A673 (cell line): ENCODE data around the gene PTK7. TPM values are rescaled to one million over a fixed set of nuclear protein-coding genes. Genes with fewer than 3 reads are reported as not detected.
"Not testable (repeated sequence)": the region's sequence is repeated elsewhere in the genome, so short reads cannot be mapped to it uniquely, and the experiment has no call there.

Source experiments
- BruUV-seq: library from RNA; stranded (reverse); fragments of 400-500 nt; replicated peaks from 2 replicates; lab custom pipeline; 2021; lab: Mats Ljungman, UMichigan
- CTCF ChIA-PET: fragments of 300-600 bp; sonication (Branson Sonifier 250); formaldehyde crosslinking; loops from one replicate; lab custom pipeline; 2022; ENCODE audit warnings: antibody characterized with exemption; lab: Charles Lee
- POLR2A ChIA-PET: fragments of 300-600 bp; sonication (Branson Sonifier 250); formaldehyde crosslinking; loops from one replicate; lab custom pipeline; 2022; ENCODE audit warnings: antibody characterized with exemption; ENCODE audit not compliant: low non-redundant PET; lab: Charles Lee
- DNase-seq: peaks from one replicate; pipeline ENCODE4 v3.0.0-alpha.2; 2015; ENCODE audit warnings: low spot score
- H3K27ac ChIP-seq: fragments of 200-600 bp; sonication (generic); 2 replicates; pipeline ENCODE4 v1.5.1; 2016; ENCODE audit warnings: mixed run types, low read depth, mild to moderate bottlenecking, mixed read lengths, antibody characterized with exemption, low read length; ENCODE audit not compliant: poor library complexity, severe bottlenecking
- H3K27me3 ChIP-seq: fragments of 200-600 bp; sonication (generic); replicated peaks from 2 replicates; pipeline ENCODE4 v1.6.1; 2017; ENCODE audit warnings: mixed run types, low read depth, mild to moderate bottlenecking, mixed read lengths, antibody characterized with exemption, low read length; ENCODE audit not compliant: insufficient read depth, poor library complexity
- H3K36me3 ChIP-seq: fragments of 200-600 bp; sonication (generic); 2 replicates; pipeline ENCODE4 v1.6.1; 2016; ENCODE audit warnings: mixed run types, mild to moderate bottlenecking, mixed read lengths, antibody characterized with exemption, low read length; ENCODE audit not compliant: insufficient read depth, poor library complexity, severe bottlenecking
- H3K4me1 ChIP-seq: fragments of 200-600 bp; sonication (generic); 2 replicates; pipeline ENCODE4 v1.6.1; 2017; ENCODE audit warnings: mixed run types, mild to moderate bottlenecking, mixed read lengths, antibody characterized with exemption, low read length; ENCODE audit not compliant: insufficient read depth, poor library complexity, severe bottlenecking
- H3K4me3 ChIP-seq: fragments of 200-600 bp; sonication (generic); 2 replicates; pipeline ENCODE4 v1.5.1; 2016; ENCODE audit warnings: low read depth, mixed run types, mild to moderate bottlenecking, mixed read lengths, low read length; ENCODE audit not compliant: poor library complexity, severe bottlenecking
- H3K9me3 ChIP-seq: fragments of 200-600 bp; sonication (generic); 2 replicates; pipeline ENCODE4 v1.6.1; 2016; ENCODE audit warnings: mixed run types, low read depth, mild to moderate bottlenecking, mixed read lengths, antibody characterized with exemption, low read length; ENCODE audit not compliant: poor library complexity, severe bottlenecking
- CTCF ChIP-seq: fragments of 300-800, 200-600 bp; sonication (generic); conservative IDR thresholded peaks from 2 replicates; pipeline ENCODE4 v1.5.1; 2017; ENCODE audit warnings: low read depth, mild to moderate bottlenecking, antibody characterized with exemption, low read length, moderate library complexity, mixed read lengths
- EZH2 ChIP-seq: fragments of 200-600 bp; sonication (generic); IDR thresholded peaks from 2 replicates; pipeline ENCODE4 v1.6.1; 2017; ENCODE audit warnings: borderline replicate concordance, low read depth, mild to moderate bottlenecking, mixed read lengths, antibody characterized with exemption, low read length; ENCODE audit not compliant: poor library complexity, severe bottlenecking
- intact Hi-C: fragments of 100-400 bp; cut with micrococcal nuclease; formaldehyde crosslinking; loops from one replicate; pipeline ENCODE4 v1.10.0; 2022; ENCODE audit not compliant: unreplicated experiment
- total RNA-seq: library from RNA; stranded (reverse); gene quantifications from 2 replicates; pipeline ENCODE4 v1.2.3, GENCODE V29; 2021

PTK7 gene
- total RNA-seq, 1 experiment from 2014 or later = 84.5 TPM

- POLR2A ChIA-PET = no interaction called here
- intact Hi-C loops = no loop called here
Observed at GRCh38 chr6:43115365-43115764, 39.3 kb downstream of the PTK7 start.

DNA sequence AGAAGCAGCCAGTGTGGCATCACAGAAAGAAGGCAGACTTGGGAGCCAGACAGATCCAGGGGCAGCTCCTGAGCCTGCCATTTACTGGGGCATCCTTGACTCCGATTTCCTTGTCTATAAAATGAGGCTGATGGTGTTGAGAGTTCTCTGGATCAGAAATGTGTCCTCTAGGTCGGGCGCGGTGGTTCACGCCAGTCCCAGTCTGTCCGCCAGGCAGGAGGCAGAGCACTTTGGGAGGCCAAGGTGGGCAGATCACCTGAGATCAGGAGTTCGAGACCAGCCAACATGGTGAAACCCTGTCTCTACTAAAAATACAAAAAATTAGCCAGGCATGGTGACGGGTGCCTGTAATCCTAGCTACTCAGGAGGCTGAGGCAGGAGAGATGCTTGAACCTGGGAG lies 41.4 kb downstream of the PTK7 start:
- H3K4me3 ChIP-seq, POLR2A ChIA-PET, intact Hi-C loops, H3K9me3 ChIP-seq, BruUV-seq, H3K36me3 ChIP-seq, DNase-seq, H3K27ac ChIP-seq, CTCF ChIA-PET, H3K27me3 ChIP-seq: not testable (repeated sequence)
- peaks cover 35% of the 10 kb centered on the region for H3K4me1 ChIP-seq

More at GRCh38 chr6:43115365-43115764, 39.3 kb downstream of the PTK7 start:
- TF ChIP-seq EZH2 (no peak), CTCF (no peak)
- H3K9me3 ChIP-seq = no peaks in the 10 kb centered on the region
- CTCF ChIA-PET = no interaction called here
- H3K4me1 ChIP-seq = peaks cover 24% of the 10 kb centered on the region
- H3K27ac ChIP-seq = no peak overlapping the region
- DNase-seq = no peak
- H3K4me3 ChIP-seq = no peak overlapping the region
- BruUV-seq = no TSS peak
- H3K27me3 ChIP-seq = no peaks in the 10 kb centered on the region
- no peaks in the 10 kb centered on the region for H3K36me3 ChIP-seq

DNA sequence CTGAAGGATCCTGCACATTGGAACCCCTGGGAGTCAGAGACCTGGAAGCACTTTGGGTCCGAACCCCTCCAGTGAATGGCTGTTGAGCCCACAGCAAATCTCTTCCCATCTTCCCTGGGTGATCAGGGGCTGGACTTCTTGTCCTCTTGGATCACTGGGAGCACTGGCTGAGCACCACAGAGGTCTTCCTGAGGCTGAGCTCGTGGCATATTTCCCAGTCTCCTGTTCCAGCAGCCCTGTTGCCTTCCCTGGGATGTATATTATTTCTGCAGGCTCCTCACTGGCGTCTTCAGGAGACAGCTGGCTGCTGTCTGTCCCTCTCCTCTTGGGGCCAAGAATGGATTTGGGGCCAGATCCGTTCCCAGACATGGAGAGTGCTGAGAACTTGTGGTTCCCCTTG lies 43.4 kb downstream of the PTK7 start:
- CTCF ChIA-PET = interaction anchor here (0.6 kb wide), 1 partner anchor 44 kb away, joined by 3 read pairs; no protein-coding TSS in a partner anchor
- POLR2A ChIA-PET = no interaction called here
- Histone ChIP-seq H3K27me3 (no peaks in the 10 kb centered on the region), H3K36me3 (no peaks in the 10 kb centered on the region), H3K4me3 (no peak overlapping the region), H3K27ac (no peak overlapping the region), H3K4me1 (peaks cover 22% of the 10 kb centered on the region), H3K9me3 (no peaks in the 10 kb centered on the region)
- DNase-seq = no peak
- intact Hi-C loops = no loop called here
- TF ChIP-seq CTCF (no peak), EZH2 (no peak)
- BruUV-seq = no TSS peak

DNA sequence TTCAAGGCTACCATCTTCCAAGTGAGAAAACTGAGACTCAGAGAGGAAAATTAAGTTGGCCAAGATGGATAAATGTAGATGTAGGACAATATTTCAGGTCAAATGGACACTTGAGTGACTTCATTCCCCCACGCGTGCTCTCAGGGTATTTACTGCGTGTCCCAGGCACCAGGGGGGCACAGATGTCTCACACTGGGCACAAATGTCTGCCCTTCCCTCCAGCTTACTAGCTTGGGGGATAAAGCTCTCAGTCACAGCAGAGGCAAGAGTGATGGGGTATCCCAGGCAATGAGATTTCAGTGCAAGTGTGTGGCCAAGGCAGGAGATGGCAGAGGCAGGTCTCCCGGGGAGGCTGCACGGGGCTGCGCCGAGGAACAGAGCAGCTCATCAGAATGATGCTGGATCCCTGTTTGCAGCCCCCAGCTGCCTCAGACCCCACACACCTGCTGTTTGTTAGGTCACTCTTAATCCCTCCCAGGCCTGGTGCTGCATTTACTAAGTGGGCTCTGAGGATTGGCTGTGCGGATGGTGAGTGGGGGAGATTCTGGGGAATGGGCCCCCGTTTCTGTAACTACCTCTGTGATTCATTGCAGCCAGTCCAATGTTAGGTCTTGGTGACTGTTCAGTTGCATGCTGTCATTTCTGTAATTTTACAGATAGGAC lies 44.1 kb downstream of the PTK7 start:
- ChIA-PET CTCF (interaction anchor here (0.6 kb wide), 1 partner anchor 125 kb away, joined by 3 read pairs; no protein-coding TSS in a partner anchor), POLR2A (no interaction called here)
- Histone ChIP-seq H3K27me3 (no peaks in the 10 kb centered on the region), H3K4me3 (no peak overlapping the region), H3K9me3 (no peaks in the 10 kb centered on the region), H3K27ac (peak overlapping the region; percentile 64), H3K36me3 (no peaks in the 10 kb centered on the region), H3K4me1 (peaks cover 14% of the 10 kb centered on the region)
- no peak for TF ChIP-seq EZH2
- no peak for TF ChIP-seq CTCF
- intact Hi-C loops = no loop called here
- no TSS peak for BruUV-seq
- no peak for DNase-seq
